WTC11 (cell line): ENCODE measurements around the gene TRAPPC10.

Experiments used
- ELF4 ChIP-seq: sonication (generic); formaldehyde crosslinking; IDR thresholded peaks from 2 replicates; pipeline ENCODE4 v1.8.1; 2022; ENCODE audit warnings: low read depth, mild to moderate bottlenecking, moderate library complexity, missing genetic modification reagents
- FOXP4 ChIP-seq: sonication (generic); formaldehyde crosslinking; IDR thresholded peaks from 2 replicates; pipeline ENCODE4 v1.8.0; 2022; ENCODE audit warnings: mild to moderate bottlenecking, missing genetic modification reagents
- JUN ChIP-seq: sonication (generic); formaldehyde crosslinking; IDR thresholded peaks from 2 replicates; pipeline ENCODE4 v1.8.0; 2023; ENCODE audit warnings: mild to moderate bottlenecking, missing genetic modification reagents
- MAX ChIP-seq: sonication (generic); formaldehyde crosslinking; IDR thresholded peaks from 2 replicates; pipeline ENCODE4 v1.8.0; 2022; ENCODE audit warnings: mild to moderate bottlenecking, missing genetic modification reagents
- RELA ChIP-seq: sonication (generic); formaldehyde crosslinking; IDR thresholded peaks from 2 replicates; pipeline ENCODE4 v1.8.1; 2022; ENCODE audit warnings: missing genetic modification reagents, mild to moderate bottlenecking, borderline replicate concordance
- USF1 ChIP-seq: sonication (generic); formaldehyde crosslinking; IDR thresholded peaks from 2 replicates; pipeline ENCODE4 v1.8.0; 2022; ENCODE audit warnings: mild to moderate bottlenecking, missing genetic modification reagents
- ZNF138 ChIP-seq: sonication (generic); formaldehyde crosslinking; conservative IDR thresholded peaks from 2 replicates; pipeline ENCODE4 v1.8.1; 2022; ENCODE audit warnings: mild to moderate bottlenecking, moderate library complexity, missing genetic modification reagents
- TF ChIP-seq, protein P1 (sequence below): sonication (generic); formaldehyde crosslinking; IDR thresholded peaks from 2 replicates; pipeline ENCODE4 v1.8.1; 2023; ENCODE audit warnings: mild to moderate bottlenecking, missing genetic modification reagents, moderate library complexity
- TF ChIP-seq, protein P2 (sequence below): fragments of 200-600 bp; IDR thresholded peaks from 2 replicates; pipeline ENCODE4 v1.8.0; 2022; ENCODE audit warnings: antibody characterized with exemption
- TF ChIP-seq, protein P3 (sequence below): fragments of 250-450 bp; sonication (Bioruptor Pico); IDR thresholded peaks from 2 replicates; pipeline ENCODE4 v2.1.2; 2022; ENCODE audit warnings: mild to moderate bottlenecking, moderate library complexity

DNA sequence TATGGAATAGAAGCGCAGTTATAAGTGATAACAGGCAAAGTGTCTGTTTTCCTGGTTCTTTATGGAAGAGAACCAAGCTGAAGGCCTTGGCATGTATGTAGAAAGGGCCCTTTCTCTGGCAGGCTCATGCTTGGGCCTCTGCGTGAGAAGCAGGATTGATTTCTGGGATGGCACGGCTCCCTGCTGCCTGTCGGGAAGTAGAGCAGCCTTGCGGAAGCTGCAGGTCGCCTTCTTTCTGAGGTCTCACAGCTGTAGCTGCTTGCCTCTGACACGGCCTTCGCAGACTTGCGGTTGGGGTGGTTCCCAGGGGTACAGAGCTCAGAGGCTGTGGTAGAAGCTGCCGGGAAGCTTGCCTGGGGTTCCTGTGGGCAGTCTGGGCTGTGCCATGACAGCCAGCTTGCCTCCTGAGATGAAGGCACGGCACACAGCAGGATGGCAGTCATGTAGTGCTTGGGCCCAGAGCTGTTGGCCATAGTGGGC lies 39.4 kb downstream of the TRAPPC10 start:
- TF ChIP-seq, protein P1, sequence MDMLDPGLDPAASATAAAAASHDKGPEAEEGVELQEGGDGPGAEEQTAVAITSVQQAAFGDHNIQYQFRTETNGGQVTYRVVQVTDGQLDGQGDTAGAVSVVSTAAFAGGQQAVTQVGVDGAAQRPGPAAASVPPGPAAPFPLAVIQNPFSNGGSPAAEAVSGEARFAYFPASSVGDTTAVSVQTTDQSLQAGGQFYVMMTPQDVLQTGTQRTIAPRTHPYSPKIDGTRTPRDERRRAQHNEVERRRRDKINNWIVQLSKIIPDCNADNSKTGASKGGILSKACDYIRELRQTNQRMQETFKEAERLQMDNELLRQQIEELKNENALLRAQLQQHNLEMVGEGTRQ (CRISPR knock-in tag): no peak
- TF ChIP-seq, protein P2, sequence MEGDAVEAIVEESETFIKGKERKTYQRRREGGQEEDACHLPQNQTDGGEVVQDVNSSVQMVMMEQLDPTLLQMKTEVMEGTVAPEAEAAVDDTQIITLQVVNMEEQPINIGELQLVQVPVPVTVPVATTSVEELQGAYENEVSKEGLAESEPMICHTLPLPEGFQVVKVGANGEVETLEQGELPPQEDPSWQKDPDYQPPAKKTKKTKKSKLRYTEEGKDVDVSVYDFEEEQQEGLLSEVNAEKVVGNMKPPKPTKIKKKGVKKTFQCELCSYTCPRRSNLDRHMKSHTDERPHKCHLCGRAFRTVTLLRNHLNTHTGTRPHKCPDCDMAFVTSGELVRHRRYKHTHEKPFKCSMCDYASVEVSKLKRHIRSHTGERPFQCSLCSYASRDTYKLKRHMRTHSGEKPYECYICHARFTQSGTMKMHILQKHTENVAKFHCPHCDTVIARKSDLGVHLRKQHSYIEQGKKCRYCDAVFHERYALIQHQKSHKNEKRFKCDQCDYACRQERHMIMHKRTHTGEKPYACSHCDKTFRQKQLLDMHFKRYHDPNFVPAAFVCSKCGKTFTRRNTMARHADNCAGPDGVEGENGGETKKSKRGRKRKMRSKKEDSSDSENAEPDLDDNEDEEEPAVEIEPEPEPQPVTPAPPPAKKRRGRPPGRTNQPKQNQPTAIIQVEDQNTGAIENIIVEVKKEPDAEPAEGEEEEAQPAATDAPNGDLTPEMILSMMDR: no peak
- TF ChIP-seq FOXP4 (CRISPR knock-in tag): no peak
- no peak for TF ChIP-seq ZNF138 (CRISPR knock-in tag)
- TF ChIP-seq JUN (CRISPR knock-in tag): no peak
- no peak for TF ChIP-seq USF1 (CRISPR knock-in tag)
- TF ChIP-seq RELA (CRISPR knock-in tag): no peak
- TF ChIP-seq ELF4 (CRISPR knock-in tag): no peak
- no peak for TF ChIP-seq MAX (CRISPR knock-in tag)
- TF ChIP-seq, protein P3, sequence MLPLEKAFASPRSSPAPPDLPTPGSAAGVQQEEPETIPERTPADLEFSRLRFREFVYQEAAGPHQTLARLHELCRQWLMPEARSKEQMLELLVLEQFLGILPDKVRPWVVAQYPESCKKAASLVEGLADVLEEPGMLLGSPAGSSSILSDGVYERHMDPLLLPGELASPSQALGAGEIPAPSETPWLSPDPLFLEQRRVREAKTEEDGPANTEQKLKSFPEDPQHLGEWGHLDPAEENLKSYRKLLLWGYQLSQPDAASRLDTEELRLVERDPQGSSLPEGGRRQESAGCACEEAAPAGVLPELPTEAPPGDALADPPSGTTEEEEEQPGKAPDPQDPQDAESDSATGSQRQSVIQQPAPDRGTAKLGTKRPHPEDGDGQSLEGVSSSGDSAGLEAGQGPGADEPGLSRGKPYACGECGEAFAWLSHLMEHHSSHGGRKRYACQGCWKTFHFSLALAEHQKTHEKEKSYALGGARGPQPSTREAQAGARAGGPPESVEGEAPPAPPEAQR: no peak
